ENCODE results near the gene ADAM8. TPM values are rescaled to one million over a fixed set of nuclear protein-coding genes. Genes with fewer than 3 reads are reported as not detected.

The ADAM8 gene
- total RNA-seq, 2 experiments from 2014 or later, result 10.0 to 16.3 TPM

- Histone ChIP-seq H3K9me3 (ENCODE audit: low read length) (no peaks in the 10 kb centered on the region), H4K20me1 (ENCODE audit: insufficient read depth, low read length) (no peaks in the 10 kb centered on the region), H3K79me2 (ENCODE audit: insufficient read depth, low read depth, low read length) (no peaks in the 10 kb centered on the region), H3K9me2 (ENCODE audit: insufficient read depth, low read length) (no peaks in the 10 kb centered on the region), H3K36me3 (ENCODE audit: insufficient read depth, low read length) (no peaks in the 10 kb centered on the region), H3K27ac (ENCODE audit: low read depth, low read length, poor library complexity, severe bottlenecking) (no peak overlapping the region), H3K4me1 (ENCODE audit: insufficient read depth, low read length, poor library complexity, severe bottlenecking) (no peaks in the 10 kb centered on the region), H3K4me2 (ENCODE audit: low read length) (no peak overlapping the region), H2AFZ (ENCODE audit: low read length) (no peak overlapping the region), H3K4me3 (ENCODE audit: low read depth, low read length, poor library complexity, severe bottlenecking) (no peak overlapping the region)
- no peak for TF ChIP-seq EZH2phosphoT487 (IDR thresholded peaks at IDR 0.05; ENCODE audit: borderline replicate concordance, low read depth, low read length)
- TF ChIP-seq, protein P1, sequence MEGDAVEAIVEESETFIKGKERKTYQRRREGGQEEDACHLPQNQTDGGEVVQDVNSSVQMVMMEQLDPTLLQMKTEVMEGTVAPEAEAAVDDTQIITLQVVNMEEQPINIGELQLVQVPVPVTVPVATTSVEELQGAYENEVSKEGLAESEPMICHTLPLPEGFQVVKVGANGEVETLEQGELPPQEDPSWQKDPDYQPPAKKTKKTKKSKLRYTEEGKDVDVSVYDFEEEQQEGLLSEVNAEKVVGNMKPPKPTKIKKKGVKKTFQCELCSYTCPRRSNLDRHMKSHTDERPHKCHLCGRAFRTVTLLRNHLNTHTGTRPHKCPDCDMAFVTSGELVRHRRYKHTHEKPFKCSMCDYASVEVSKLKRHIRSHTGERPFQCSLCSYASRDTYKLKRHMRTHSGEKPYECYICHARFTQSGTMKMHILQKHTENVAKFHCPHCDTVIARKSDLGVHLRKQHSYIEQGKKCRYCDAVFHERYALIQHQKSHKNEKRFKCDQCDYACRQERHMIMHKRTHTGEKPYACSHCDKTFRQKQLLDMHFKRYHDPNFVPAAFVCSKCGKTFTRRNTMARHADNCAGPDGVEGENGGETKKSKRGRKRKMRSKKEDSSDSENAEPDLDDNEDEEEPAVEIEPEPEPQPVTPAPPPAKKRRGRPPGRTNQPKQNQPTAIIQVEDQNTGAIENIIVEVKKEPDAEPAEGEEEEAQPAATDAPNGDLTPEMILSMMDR (conservative IDR thresholded peaks at IDR 0.05; ENCODE audit: low read length), result no peak
- intact Hi-C loops (cut with micrococcal nuclease; ENCODE audit: unreplicated experiment), result no loop called here
- no peak for DNase-seq (ENCODE audit: low spot score)
- ChIA-PET CTCF (ENCODE audit: unreplicated experiment) (no interaction called here), POLR2A (interaction anchor here (0.6 kb wide), 1 partner anchor 15 kb away, joined by 3 read pairs; no protein-coding TSS in a partner anchor)
- no TSS peak for BruUV-seq (replicated peaks)
Observed at GRCh38 chr10:133217800-133218589, 58.7 kb downstream of the ADAM8 start.

DNA sequence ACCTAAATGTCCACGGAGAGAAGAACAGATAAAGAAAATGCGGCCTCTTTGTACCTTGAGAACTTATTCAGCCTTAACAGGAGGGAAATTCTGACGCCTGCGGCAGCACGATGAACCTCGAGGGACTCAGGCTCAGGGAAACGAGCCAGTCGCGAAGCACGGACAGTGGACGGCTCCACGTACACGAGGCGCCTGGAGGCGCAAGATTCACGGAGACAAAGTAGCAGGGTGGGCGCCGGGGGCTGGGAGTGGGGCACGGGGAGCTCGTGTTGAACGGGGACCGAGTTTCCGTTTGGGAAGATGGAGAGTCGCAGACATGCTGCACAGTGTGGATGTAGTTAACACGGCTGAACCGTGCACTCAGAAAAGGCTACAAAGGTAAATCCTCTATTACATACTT lies 59.9 kb downstream of the ADAM8 start:
- H2AFZ ChIP-seq (ENCODE audit: low read length), result no peak overlapping the region
- TF ChIP-seq, protein P1 (conservative IDR thresholded peaks at IDR 0.05; ENCODE audit: low read length), result no peak
- TF ChIP-seq EZH2phosphoT487 (IDR thresholded peaks at IDR 0.05; ENCODE audit: borderline replicate concordance, low read depth, low read length), result no peak
- intact Hi-C loops (cut with micrococcal nuclease; ENCODE audit: unreplicated experiment), result no loop called here
- H3K4me3 ChIP-seq (ENCODE audit: low read depth, low read length, poor library complexity, severe bottlenecking), result no peak overlapping the region
- H3K9me2 ChIP-seq (ENCODE audit: insufficient read depth, low read length), result no peaks in the 10 kb centered on the region
- no peak overlapping the region for H3K4me2 ChIP-seq (ENCODE audit: low read length)
- H3K9me3 ChIP-seq (ENCODE audit: low read length), result no peaks in the 10 kb centered on the region
- no peaks in the 10 kb centered on the region for H3K36me3 ChIP-seq (ENCODE audit: insufficient read depth, low read length)
- no peak for DNase-seq (ENCODE audit: low spot score)
- no peaks in the 10 kb centered on the region for H3K79me2 ChIP-seq (ENCODE audit: insufficient read depth, low read depth, low read length)
- ChIA-PET POLR2A (no interaction called here), CTCF (ENCODE audit: unreplicated experiment) (no interaction called here)
- no peaks in the 10 kb centered on the region for H3K4me1 ChIP-seq (ENCODE audit: insufficient read depth, low read length, poor library complexity, severe bottlenecking)
- no TSS peak for BruUV-seq (replicated peaks)
- H3K27ac ChIP-seq (ENCODE audit: low read depth, low read length, poor library complexity, severe bottlenecking), result no peak overlapping the region
- no peaks in the 10 kb centered on the region for H4K20me1 ChIP-seq (ENCODE audit: insufficient read depth, low read length)

DNA sequence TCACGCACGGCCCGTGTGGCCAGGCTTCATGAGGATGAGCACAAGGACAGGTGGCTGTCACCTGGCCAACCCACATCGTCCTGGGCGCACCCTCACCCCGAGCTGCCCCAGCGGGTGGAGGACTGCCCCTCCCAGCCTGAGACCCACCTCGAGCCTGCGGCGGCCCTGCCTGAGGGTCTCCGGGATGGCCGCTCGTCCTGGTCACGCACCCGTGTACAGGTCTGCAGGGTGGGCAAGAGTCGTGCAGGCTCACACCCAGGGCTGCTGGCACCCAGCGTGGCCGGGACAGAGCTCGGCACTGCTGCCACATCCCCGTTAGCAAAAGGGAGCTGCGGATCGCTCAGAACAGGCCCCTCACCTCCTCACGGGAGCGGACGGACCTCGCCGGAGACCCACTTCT lies 61.1 kb downstream of the ADAM8 start:
- H3K79me2 ChIP-seq (ENCODE audit: insufficient read depth, low read depth, low read length), result no peaks in the 10 kb centered on the region
- intact Hi-C loops (cut with micrococcal nuclease; ENCODE audit: unreplicated experiment), result no loop called here
- H3K4me1 ChIP-seq (ENCODE audit: insufficient read depth, low read length, poor library complexity, severe bottlenecking), result no peaks in the 10 kb centered on the region
- H3K4me3 ChIP-seq (ENCODE audit: low read depth, low read length, poor library complexity, severe bottlenecking), result no peak overlapping the region
- POLR2A ChIA-PET, result no interaction called here
- TF ChIP-seq EZH2phosphoT487 (IDR thresholded peaks at IDR 0.05; ENCODE audit: borderline replicate concordance, low read depth, low read length), result no peak
- TF ChIP-seq, protein P1 (conservative IDR thresholded peaks at IDR 0.05; ENCODE audit: low read length), result no peak
- H3K36me3 ChIP-seq (ENCODE audit: insufficient read depth, low read length), result no peaks in the 10 kb centered on the region
- no peak for DNase-seq (ENCODE audit: low spot score)
- CTCF ChIA-PET (ENCODE audit: unreplicated experiment), result no interaction called here
- no peaks in the 10 kb centered on the region for H4K20me1 ChIP-seq (ENCODE audit: insufficient read depth, low read length)
- H3K9me3 ChIP-seq (ENCODE audit: low read length), result no peaks in the 10 kb centered on the region
- no peak overlapping the region for H3K4me2 ChIP-seq (ENCODE audit: low read length)
- H3K27ac ChIP-seq (ENCODE audit: low read depth, low read length, poor library complexity, severe bottlenecking), result no peak overlapping the region
- no TSS peak for BruUV-seq (replicated peaks)
- H3K9me2 ChIP-seq (ENCODE audit: insufficient read depth, low read length), result no peaks in the 10 kb centered on the region
- no peak overlapping the region for H2AFZ ChIP-seq (ENCODE audit: low read length)

Measured in OCI-LY7 (cell line).